Adrenal gland (tissue), 12 donors: ENCODE measurements around the gene CYP26A1. TPM values are rescaled to one million over a fixed set of nuclear protein-coding genes. Genes with fewer than 3 reads are reported as not detected.

Experiments
- DNase-seq, 7 donors: peaks; one replicate each; pipeline ENCODE4 v3.0.0-alpha.2; 2019 to 2020
- H3K27ac ChIP-seq, 5 donors: fragments of 200-600 bp; sonication (generic) in 4 of 5; 1 replicate in 3 of 5; 2 replicates in 2 of 5; pipeline versions ENCODE4 v1.5.1 to v1.8.0; 2016 to 2020; ENCODE audit warnings: mild to moderate bottlenecking in 1 of 5
- H3K27me3 ChIP-seq: fragments of 200-600 bp; 2 replicates; pipeline ENCODE4 v1.8.0; 2021
- H3K36me3 ChIP-seq, 2 donors: fragments of 200-600 bp; replicated peaks in 1 of 2; 1 replicate in 1 of 2; 2 replicates in 1 of 2; pipeline versions ENCODE4 v1.5.1 to v1.8.0; 2018 to 2022
- H3K4me1 ChIP-seq, 2 donors: fragments of 200-600 bp; replicated peaks in 1 of 2; 1 replicate in 1 of 2; 2 replicates in 1 of 2; pipeline versions ENCODE4 v1.5.1 to v1.8.0; 2018 to 2021
- H3K4me3 ChIP-seq, 4 donors: fragments of 200-600 bp; sonication (generic) in 3 of 4; one replicate each; pipeline ENCODE4 v1.5.1; 2016 to 2018
- H3K9me3 ChIP-seq, 3 donors: fragments of 200-600 bp; sonication (generic) in 1 of 3; replicated peaks in 1 of 3; 1 replicate in 2 of 3; 2 replicates in 1 of 3; pipeline versions ENCODE4 v1.5.1 to v1.8.0; 2016 to 2021
- POLR2A ChIP-seq, 2 donors: fragments of 450-650 bp; IDR thresholded peaks; one replicate each; pipeline ENCODE4 v1.6.1; 2017; ENCODE audit warnings: antibody characterized with exemption in 2 of 2, mild to moderate bottlenecking in 2 of 2, moderate library complexity in 1 of 2
- WGBS, 4 donors: extraction: QIAGEN DNeasy Blood & Tissue Kit in 2 of 4; methylation state at CpG; one replicate each; pipeline versions ENCODE4 v1.1.5 to v1.1.7; 2013 to 2017; 5-methylcytosine and 5-hydroxymethylcytosine counted together
- intact Hi-C, 2 donors: fragments of 100-400 bp; cut with DNase I; formaldehyde crosslinking; loops; one replicate each; pipeline versions ENCODE4 v1.14.1 to v1.15.0; 2022 to 2023
- polyA plus RNA-seq, 3 donors: library from polyadenylated mRNA; stranded (reverse); fragments of 200-250 nt in 2 of 3; fragments of 350-450 nt in 1 of 3; fragmentation: Illumina TruSeq in 1 of 3; extraction: RNeasy Lipid Tissue Mini Kit (QIAGEN cat#74804) in 1 of 3; gene quantifications; one replicate each; pipeline ENCODE4 v1.2.3, GENCODE V29; 2013 to 2014
- total RNA-seq, 9 donors: library from RNA; depleted of rRNA in 4 of 9; stranded (reverse); fragments of >200 nt in 4 of 9; fragments of 120-200 nt in 1 of 9; fragmentation: NEBNext Ultra II Directional in 1 of 9; extraction: Animal tissue kit (Norgen Biotek cat#: 25700) in 1 of 9; gene quantifications; one replicate each; pipeline versions ENCODE4 v1.1.0 to v1.2.4, GENCODE V29; 2013 to 2023
- TF ChIP-seq, protein P1 (sequence below), 6 experiments: fragments of 450-650 bp in 4 of 6; fragments of 200-600 bp in 2 of 6; sonication (generic) in 1 of 6; IDR thresholded peaks; 1 replicate in 5 of 6; 2 replicates in 1 of 6; pipeline versions ENCODE4 v1.5.1 to v1.8.0; 2016 to 2021; ENCODE audit warnings: antibody characterized with exemption in 6 of 6, mild to moderate bottlenecking in 2 of 6, moderate library complexity in 1 of 6
- donor health status: healthy with polysubstance abuse.
- donor health status: Bipolar disorder and iron deficiency.
- donor health status: DM: yes; HTN: yes; CAD: no.
- donor health status: DM: no; HTN: no; CAD: no.
- donor health status: DM: no; HTN: no; CAD: no.
- donor health status: DM: yes; HTN: yes; CAD: no.

CYP26A1 gene
- total and polyA plus RNA-seq, 12 donors = 0.06 to 4.2 (median 0.42) TPM; not detected in 4

- H3K4me3 ChIP-seq = no peak overlapping the region
- no peak for DNase-seq
These were observed 33.0 kb downstream of the CYP26A1 start for GRCh38 chr10:93106631-93107072.

DNA sequence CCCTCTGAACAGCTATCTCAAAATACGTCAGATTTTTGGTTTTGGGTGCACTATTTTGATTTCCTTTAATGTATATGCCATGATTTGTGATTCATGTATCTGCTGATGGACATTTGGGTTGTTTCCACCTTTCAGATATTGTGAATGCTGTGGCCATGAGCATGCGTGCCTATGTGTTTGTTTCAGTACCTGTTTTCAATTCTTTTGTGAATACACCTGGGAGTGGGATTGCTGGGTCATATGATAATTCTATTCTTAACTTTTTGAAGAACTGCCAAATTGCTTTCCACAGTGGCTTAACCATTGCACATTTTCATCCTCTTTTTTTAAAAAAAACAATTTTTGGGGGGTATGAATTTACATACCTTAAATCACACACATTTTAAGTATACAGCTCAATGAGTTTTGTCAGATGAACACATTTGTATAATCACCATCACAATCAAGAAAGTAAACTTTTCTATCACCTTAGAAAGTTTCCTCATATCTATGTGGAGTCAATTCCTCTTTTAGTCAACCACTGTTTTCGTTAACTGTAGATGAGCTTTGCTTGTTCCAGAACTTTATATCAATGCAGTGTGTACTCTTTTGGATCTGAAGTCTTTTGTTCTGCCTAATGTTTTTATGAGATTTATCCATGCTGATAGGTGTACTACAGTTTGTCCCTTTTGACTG, 36.9 kb downstream of the CYP26A1 start:
- Histone ChIP-seq H3K27ac (no peak overlapping the region), H3K4me1 (no peaks in the 10 kb centered on the region), H3K9me3 (no peaks in the 10 kb centered on the region), H3K27me3 (no peaks in the 10 kb centered on the region), H3K36me3 (no peaks in the 10 kb centered on the region), H3K4me3 (no peak overlapping the region)
- intact Hi-C loops = loop anchor here in 1 of 2 donors (10.0 kb wide), 1 partner anchor 174 kb away; no protein-coding TSS in a partner anchor
- no peak for DNase-seq
- 85 to 93% (median 89%) methylated on average over 3 of the region's 3 CpGs for WGBS, 4 donors
- TF ChIP-seq, protein P1, sequence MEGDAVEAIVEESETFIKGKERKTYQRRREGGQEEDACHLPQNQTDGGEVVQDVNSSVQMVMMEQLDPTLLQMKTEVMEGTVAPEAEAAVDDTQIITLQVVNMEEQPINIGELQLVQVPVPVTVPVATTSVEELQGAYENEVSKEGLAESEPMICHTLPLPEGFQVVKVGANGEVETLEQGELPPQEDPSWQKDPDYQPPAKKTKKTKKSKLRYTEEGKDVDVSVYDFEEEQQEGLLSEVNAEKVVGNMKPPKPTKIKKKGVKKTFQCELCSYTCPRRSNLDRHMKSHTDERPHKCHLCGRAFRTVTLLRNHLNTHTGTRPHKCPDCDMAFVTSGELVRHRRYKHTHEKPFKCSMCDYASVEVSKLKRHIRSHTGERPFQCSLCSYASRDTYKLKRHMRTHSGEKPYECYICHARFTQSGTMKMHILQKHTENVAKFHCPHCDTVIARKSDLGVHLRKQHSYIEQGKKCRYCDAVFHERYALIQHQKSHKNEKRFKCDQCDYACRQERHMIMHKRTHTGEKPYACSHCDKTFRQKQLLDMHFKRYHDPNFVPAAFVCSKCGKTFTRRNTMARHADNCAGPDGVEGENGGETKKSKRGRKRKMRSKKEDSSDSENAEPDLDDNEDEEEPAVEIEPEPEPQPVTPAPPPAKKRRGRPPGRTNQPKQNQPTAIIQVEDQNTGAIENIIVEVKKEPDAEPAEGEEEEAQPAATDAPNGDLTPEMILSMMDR (IDR thresholded peaks at IDR 0.05) = no peak
- no peak for TF ChIP-seq POLR2A (IDR thresholded peaks at IDR 0.05)

More at GRCh38 chr10:93106631-93107072, 33.0 kb downstream of the CYP26A1 start:
- WGBS, 4 donors = 15 to 41% (median 32%) methylated on average over 2 of the region's 2 CpGs
- H3K27ac ChIP-seq = no peak overlapping the region
- no peaks in the 10 kb centered on the region for H3K4me1 ChIP-seq
- intact Hi-C loops = no loop called here
- no peaks in the 10 kb centered on the region for H3K36me3 ChIP-seq
- H3K9me3 ChIP-seq = peaks cover 0 to 4% (median 0%) of the 10 kb centered on the region in 3 donors
- no peaks in the 10 kb centered on the region for H3K27me3 ChIP-seq
- TF ChIP-seq POLR2A (IDR thresholded peaks at IDR 0.05) = no peak
- TF ChIP-seq, protein P1 (IDR thresholded peaks at IDR 0.05) = no peak

DNA sequence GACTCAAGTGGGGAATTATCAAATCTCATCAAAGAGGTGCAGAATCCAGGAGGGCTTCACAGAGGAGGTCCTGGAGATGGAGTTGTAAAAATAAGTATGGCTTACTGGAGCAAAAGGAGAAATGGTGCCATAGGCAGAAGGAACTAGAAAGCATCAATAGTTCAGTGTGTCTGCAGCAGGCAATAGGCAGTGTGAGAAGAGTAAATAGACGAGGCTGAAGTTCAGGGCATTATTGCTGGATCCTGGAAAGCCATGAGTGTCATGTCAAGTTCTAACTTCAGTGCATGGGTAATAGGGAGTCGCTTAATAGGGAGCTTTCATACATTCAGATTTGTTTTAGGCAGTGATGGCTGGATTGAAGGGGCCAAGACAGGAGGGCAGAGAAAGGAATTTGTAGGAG, 39.3 kb downstream of the CYP26A1 start:
- DNase-seq = no peak
- Histone ChIP-seq H3K9me3 (no peaks in the 10 kb centered on the region), H3K27me3 (no peaks in the 10 kb centered on the region), H3K4me1 (no peaks in the 10 kb centered on the region), H3K27ac (no peak overlapping the region), H3K4me3 (no peak overlapping the region), H3K36me3 (no peaks in the 10 kb centered on the region)
- intact Hi-C loops = loop anchor here in 1 of 2 donors (10.0 kb wide), 1 partner anchor 172 kb away; no protein-coding TSS in a partner anchor
- WGBS, 4 donors = 61 to 76% (median 66%) methylated on average over 2 of the region's 2 CpGs
- TF ChIP-seq, protein P1 (IDR thresholded peaks at IDR 0.05) = no peak
- TF ChIP-seq POLR2A (IDR thresholded peaks at IDR 0.05) = no peak

GRCh38 chr10:93115661-93116383, 42.1 kb downstream of the CYP26A1 start:
- H3K27ac ChIP-seq = no peak overlapping the region
- WGBS, 4 donors = 59 to 71% (median 62%) methylated on average over 3 to 4 of the region's 4 CpGs
- no peaks in the 10 kb centered on the region for H3K4me1 ChIP-seq
- peak; percentile 68 to 84 (median 74) for DNase-seq
- no peaks in the 10 kb centered on the region for H3K9me3 ChIP-seq
- intact Hi-C loops = loop anchor here (5.0 to 10.0 kb wide), 2 partner anchors 169 to 171 kb away; no protein-coding TSS in a partner anchor
- TF ChIP-seq, protein P1 (IDR thresholded peaks at IDR 0.05) = peak in 5 of 6 experiments; percentile 23 to 51 (median 40)
- no peak for TF ChIP-seq POLR2A (IDR thresholded peaks at IDR 0.05)
- no peaks in the 10 kb centered on the region for H3K36me3 ChIP-seq
- no peaks in the 10 kb centered on the region for H3K27me3 ChIP-seq
- H3K4me3 ChIP-seq = no peak overlapping the region
